HEK293T (cell line): ENCODE data around the gene CALML3.

Source experiments
- FOXA1 ChIP-seq: fragments of 450-650 bp; IDR thresholded peaks from 2 replicates; pipeline ENCODE4 v1.6.1; 2016; ENCODE audit warnings: mild to moderate bottlenecking
- FOXM1 ChIP-seq: fragments of 450-650 bp; IDR thresholded peaks from 2 replicates; pipeline ENCODE4 v1.6.1; 2017; ENCODE audit warnings: mild to moderate bottlenecking, borderline replicate concordance
- SP1 ChIP-seq: fragments of 450-650 bp; IDR thresholded peaks from 2 replicates; pipeline ENCODE4 v1.6.1; 2017
- SUZ12 ChIP-seq: fragments of 450-650 bp; IDR thresholded peaks from 2 replicates; pipeline ENCODE4 v1.6.1; 2016; ENCODE audit warnings: mild to moderate bottlenecking
- TARDBP ChIP-seq: fragments of 450-650 bp; IDR thresholded peaks from 2 replicates; pipeline ENCODE4 v1.6.1; 2016

- no peak for TF ChIP-seq SUZ12
- no peak for TF ChIP-seq TARDBP
- TF ChIP-seq SP1: no peak
- TF ChIP-seq FOXM1: no peak
- no peak for TF ChIP-seq FOXA1
Observed at GRCh38 chr10:5563321-5563961, 38.7 kb downstream of the CALML3 start.
